GM19099 (cell line): ENCODE data around the gene PGAM5.
A peak's percentile ranks its signal among the peaks of the same experiment; 100 is the strongest.

Experiments
- POLR2A ChIP-seq: IDR thresholded peaks from 3 replicates; pipeline ENCODE4 v1.6.1; 2011; ENCODE audit warnings: low read depth; ENCODE audit not compliant: insufficient read length; ENCODE audit errors: extremely low read depth

The PGAM5 gene

GRCh38 chr12:132747395-132747794 is 36.8 kb downstream of the PGAM5 start:
- no peak for TF ChIP-seq POLR2A

GRCh38 chr12:132747896-132748295 is 37.3 kb downstream of the PGAM5 start:
- TF ChIP-seq POLR2A, result no peak

- no peak for TF ChIP-seq POLR2A
Observed at GRCh38 chr12:132748319-132748718, 37.7 kb downstream of the PGAM5 start.

- TF ChIP-seq POLR2A, result no peak
Observed at GRCh38 chr12:132754160-132754932, 43.7 kb downstream of the PGAM5 start.

GRCh38 chr12:132759359-132759758 is 48.7 kb downstream of the PGAM5 start:
- no peak for TF ChIP-seq POLR2A

- no peak for TF ChIP-seq POLR2A
Observed at GRCh38 chr12:132761032-132761920, 50.6 kb downstream of the PGAM5 start, which contains the start of gene ANKLE2. Gene ANKLE2, minus strand, starts transcription at chr12:132761832. Its CDS starts 34 bp downstream, at chr12:132761798.

- peak; percentile 91 for TF ChIP-seq POLR2A
Observed at GRCh38 chr12:132761921-132762583, 51.4 kb downstream of the PGAM5 start.

GRCh38 chr12:132764231-132764630 is 53.6 kb downstream of the PGAM5 start:
- TF ChIP-seq POLR2A, result no peak

- TF ChIP-seq POLR2A, result no peak
Observed at GRCh38 chr12:132765361-132765760, 54.7 kb downstream of the PGAM5 start.

- no peak for TF ChIP-seq POLR2A
Observed at GRCh38 chr12:132766380-132767085, 55.9 kb downstream of the PGAM5 start.

GRCh38 chr12:132771126-132771838 is 60.6 kb downstream of the PGAM5 start:
- peak; percentile 33 for TF ChIP-seq POLR2A
